Stimulated activated naive CD4-positive, alpha-beta T cell (primary cell): Measurements from ENCODE around the gene CPLX3.
A peak's percentile ranks its signal among the peaks of the same experiment; 100 is the strongest.

ENCODE experiments used
- DNase-seq, 6 experiments: peaks; one replicate each; lab custom pipeline; 2025; lab: John Stamatoyannopoulos, UW

The CPLX3 gene

GRCh38 chr15:74828835-74829234, 2.4 kb downstream of the CPLX3 start:
- DNase-seq = no peak

- DNase-seq = no peak
Measured at GRCh38 chr15:74829486-74829885, 3.1 kb downstream of the CPLX3 start.

GRCh38 chr15:74829991-74830390, 3.6 kb downstream of the CPLX3 start:
- no peak for DNase-seq

- no peak for DNase-seq
Measured at GRCh38 chr15:74830868-74831267, 4.4 kb downstream of the CPLX3 start.

- DNase-seq = no peak
Measured at GRCh38 chr15:74831813-74832495, 5.5 kb downstream of the CPLX3 start.

GRCh38 chr15:74832826-74833225, 6.4 kb downstream of the CPLX3 start:
- no peak for DNase-seq

GRCh38 chr15:74833376-74834107, 7.1 kb downstream of the CPLX3 start:
- DNase-seq = no peak

GRCh38 chr15:74835312-74835823, 8.9 kb downstream of the CPLX3 start:
- DNase-seq = peak in 4 of 6 experiments; percentile 12 to 24 (median 19)

- no peak for DNase-seq
Measured at GRCh38 chr15:74836846-74837245, 10.4 kb downstream of the CPLX3 start.

- no peak for DNase-seq
Measured at GRCh38 chr15:74837482-74838136, 11.2 kb downstream of the CPLX3 start.

GRCh38 chr15:74838137-74838516, 11.7 kb downstream of the CPLX3 start:
- no peak for DNase-seq

- DNase-seq = no peak
Measured at GRCh38 chr15:74838746-74839525, 12.5 kb downstream of the CPLX3 start.

- no peak for DNase-seq
Measured at GRCh38 chr15:74839526-74840395, 13.3 kb downstream of the CPLX3 start.

GRCh38 chr15:74840851-74841775, 14.7 kb downstream of the CPLX3 start:
- no peak for DNase-seq

- DNase-seq = no peak
Measured at GRCh38 chr15:74841891-74842373, 15.5 kb downstream of the CPLX3 start.

GRCh38 chr15:74842581-74843444, 16.4 kb downstream of the CPLX3 start, which contains the start of gene ULK3:
Gene ULK3, minus strand, starts transcription at chr15:74843156. Its CDS starts 51 bp downstream, at chr15:74843105.
- DNase-seq = peak; percentile 85 to 92 (median 89)

- no peak for DNase-seq
Measured at GRCh38 chr15:74843445-74843828, 17.0 kb downstream of the CPLX3 start.

GRCh38 chr15:74843891-74844299, 17.5 kb downstream of the CPLX3 start:
- no peak for DNase-seq
